Stimulated activated CD8-positive, alpha-beta memory T cell treated with anti-CD3 and anti-CD28 coated beads, Interleukin-7, amount 100 ng/mL, for 24 hours (primary cell): ENCODE data around the gene PPARD.
"Not testable (repeated sequence)": the region's sequence is repeated elsewhere in the genome, so short reads cannot be mapped to it uniquely, and the experiment has no call there.

Experiments used
- DNase-seq: peaks from one replicate; pipeline ENCODE4 v3.0.0-alpha.2; 2020; ENCODE audit warnings: low read depth

The PPARD gene

DNA sequence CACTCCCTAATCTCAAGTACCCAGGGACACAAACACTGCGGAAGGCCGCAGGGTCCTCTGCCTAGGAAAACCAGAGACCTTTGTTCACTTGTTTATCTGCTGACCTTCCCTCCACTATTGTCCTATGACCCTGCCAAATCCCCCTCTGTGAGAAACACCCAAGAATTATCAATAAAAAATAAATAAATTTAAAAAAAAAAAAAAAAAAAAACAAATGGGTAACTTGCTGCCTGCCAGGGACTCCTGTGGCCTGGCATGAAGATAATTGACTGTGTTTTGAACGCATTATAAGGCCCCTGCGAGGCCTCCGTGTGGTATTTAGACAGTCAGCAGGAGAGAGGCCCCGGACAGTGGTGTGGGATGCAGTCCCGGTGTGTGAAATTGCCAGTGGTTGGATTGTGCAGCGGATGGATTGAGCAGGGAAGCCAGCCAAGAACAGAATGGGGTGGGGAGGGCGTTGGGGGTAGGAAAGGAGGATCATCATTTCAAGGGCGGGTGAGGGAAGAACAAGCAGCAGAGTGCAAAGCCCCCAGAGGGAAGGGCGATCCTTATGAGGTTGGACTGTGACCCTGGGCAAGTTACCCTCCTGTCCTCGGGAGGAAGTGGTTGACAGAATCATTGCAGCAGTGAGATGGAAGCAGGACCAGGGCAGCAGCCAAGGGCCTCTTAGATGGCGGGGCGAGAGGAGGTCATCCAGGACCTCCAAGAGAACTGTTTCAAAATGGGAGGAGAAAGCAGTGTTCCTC is 43.3 kb downstream of the PPARD start:
- no peak for DNase-seq

GRCh38 chr6:35386989-35387388 is 44.6 kb downstream of the PPARD start:
- no peak for DNase-seq

DNA sequence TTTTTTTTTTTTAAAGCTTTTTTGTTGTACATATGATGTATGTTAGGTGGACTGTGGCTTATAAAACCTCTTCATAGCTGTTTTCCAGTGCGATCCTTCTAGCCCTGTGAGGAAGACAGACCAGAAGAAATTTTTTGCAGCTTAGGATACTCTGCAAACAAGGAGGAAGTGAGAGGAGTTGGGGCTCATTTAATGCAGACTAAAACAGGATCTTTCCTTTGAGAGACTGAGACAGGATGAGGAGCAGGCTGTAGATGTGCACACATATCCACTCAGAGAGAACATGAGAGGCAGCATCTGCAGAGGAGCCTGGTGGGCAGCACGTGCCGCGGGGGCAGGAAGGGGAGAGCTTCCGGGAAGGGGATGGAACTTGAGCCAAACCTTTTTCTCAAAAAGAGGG is 45.7 kb downstream of the PPARD start:
- DNase-seq, result no peak

GRCh38 chr6:35388772-35389352 is 46.5 kb downstream of the PPARD start:
- no peak for DNase-seq

DNA sequence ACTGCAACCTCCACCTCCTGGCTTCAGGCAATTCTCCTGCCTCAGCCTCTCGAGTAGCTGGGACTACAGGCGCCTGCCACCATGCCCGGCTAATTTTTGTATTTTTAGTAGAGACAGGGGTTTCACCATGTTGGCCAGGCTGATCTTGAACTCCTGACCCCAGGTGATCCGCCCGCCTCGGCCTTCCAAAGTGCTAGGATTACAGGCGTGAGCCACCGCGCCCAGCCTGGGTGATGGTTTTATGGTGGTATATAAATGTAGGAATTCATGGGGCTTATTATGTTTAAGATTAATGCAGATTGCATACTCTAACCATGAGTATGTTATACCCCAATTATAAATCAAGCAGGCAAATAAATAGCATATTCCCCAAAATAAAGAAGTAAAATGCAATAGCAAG is 47.0 kb downstream of the PPARD start:
- DNase-seq, result not testable (repeated sequence)

- DNase-seq, result no peak
Observed at GRCh38 chr6:35391240-35391968, 49.0 kb downstream of the PPARD start.

DNA sequence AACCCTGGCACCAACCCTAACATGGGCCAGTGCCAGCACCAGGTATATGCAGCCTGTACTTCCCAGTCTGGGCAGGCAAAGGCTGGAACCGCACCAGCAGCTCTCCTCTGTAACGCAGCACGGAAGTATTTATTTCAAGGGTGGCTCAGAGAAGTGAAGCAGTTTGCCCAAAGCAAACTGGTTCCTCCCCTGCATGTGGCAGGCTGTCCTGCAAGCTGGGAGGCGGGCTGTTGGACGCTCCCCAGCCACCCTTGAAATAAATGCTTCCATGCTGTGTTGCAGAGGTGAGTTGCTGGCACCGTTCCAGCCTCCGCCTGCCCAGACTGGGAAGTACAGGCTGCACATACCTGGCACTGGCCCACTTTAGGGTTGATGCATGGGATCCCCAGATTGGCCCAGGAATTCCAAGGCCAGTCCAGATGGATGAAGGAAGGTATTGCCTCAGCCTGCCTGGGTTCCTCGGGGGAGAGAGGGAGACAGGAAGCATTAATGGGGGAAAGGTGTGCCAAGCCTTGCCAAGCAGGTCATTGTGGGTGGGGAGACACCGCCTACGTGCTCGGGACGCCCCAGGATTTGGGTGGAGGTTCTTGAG is 49.8 kb downstream of the PPARD start:
- DNase-seq, result no peak

DNA sequence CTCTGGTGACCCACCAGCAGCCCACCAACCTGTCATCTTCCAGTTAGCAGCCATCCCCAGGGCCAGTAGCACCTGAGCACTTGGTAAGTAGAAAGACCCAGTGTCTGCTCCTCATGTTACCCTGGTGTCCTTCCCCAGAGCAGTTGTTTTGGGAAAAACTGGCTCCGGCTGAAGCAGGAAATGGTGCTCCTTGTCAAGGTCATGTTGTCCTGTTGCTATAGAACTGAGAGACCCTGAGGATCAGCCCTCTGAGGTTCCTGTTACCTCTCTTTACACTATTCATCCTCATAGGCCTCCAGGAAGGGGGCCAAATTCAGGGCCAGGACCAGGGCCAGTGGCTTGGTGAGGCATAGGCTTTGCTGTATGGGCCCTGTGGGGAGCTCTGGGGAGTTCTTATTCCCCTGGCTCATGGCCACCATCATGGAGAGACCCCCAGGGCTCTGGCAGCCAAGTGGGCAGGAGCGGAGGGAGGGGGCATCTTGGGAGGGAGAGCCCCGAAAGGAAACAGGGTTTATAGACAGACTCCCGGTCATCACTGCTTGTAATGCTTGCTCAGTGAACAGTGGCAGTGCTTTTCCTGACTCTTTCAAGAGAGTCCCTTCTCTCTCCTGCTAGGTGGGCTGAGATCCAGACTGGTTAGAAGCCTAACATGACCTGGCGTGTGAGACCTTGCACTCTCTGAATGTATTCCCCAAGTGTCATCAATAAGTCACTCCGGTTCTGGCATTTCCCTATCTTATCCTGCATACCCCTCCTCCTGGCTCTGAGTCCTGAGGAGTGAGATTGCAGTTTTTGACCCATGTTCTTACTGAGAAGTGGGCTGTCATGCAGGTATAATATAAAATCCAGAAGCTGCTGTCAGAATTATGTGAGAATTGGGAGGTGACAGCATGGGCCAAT is 50.7 kb downstream of the PPARD start:
- DNase-seq, result no peak

DNA sequence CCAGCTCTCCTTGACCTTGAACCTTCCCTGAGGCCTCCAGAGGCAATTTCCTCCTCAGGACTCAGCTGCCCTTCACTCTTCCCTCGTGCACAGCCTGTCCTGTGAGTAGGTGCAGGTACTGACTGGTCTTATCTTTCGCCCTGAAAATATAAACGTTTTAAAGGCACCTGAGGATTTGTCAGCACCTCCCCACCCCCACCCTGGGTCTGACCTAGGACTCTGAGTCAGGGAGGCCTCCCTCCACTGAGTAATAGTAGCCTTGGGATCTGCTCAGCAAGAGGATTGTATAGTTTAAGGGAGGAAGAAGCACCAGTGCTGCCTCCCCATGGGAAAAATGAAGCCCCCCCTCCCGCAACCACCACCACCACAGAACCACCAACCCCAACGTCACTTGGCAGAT is 54.6 kb downstream of the PPARD start:
- DNase-seq, result no peak

GRCh38 chr6:35397806-35398418 is 55.6 kb downstream of the PPARD start:
- no peak for DNase-seq

- no peak for DNase-seq
Observed at GRCh38 chr6:35398526-35398925, 56.2 kb downstream of the PPARD start.

DNA sequence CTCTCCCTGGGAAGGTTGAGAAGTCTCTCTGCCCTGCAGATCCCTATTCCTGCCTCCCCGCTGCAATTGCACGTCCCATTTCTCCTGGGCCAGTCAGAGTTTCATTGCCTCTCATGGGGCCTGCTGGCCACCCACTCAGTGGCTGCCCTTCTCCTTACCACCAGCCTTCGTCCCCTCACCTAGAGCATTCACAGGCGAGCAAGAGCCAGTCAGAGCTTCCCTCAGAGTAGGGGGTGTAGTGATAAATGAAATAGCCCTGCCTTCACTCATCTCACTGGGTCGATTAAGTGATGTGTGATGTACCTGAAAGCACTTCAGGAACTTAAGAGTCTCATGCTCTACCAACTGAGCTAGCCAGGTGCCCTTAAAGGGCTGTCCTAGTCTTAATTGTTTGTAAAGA is 57.8 kb downstream of the PPARD start:
- DNase-seq, result no peak

- DNase-seq, result no peak
Observed at GRCh38 chr6:35400901-35401311, 58.5 kb downstream of the PPARD start.

DNA sequence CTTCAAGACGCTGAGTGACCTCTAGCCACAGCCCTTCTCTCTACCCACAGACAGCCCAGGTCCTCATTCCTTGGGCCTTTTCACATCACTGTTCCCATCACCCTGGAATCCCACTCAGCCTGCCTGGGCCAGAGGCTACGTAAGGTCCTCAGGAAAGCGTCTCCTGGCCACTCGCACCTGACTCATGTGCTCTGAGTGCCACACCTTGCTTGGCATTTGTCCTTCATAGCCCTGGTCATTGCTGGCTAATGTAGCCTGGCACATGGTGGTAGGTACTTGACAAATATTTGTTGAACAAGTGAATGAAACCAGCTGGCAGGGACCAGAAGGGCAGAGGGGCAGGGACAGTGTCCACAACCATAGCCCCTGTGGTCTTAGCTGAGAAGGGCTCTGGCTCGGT is 59.2 kb downstream of the PPARD start:
- DNase-seq, result no peak

GRCh38 chr6:35402136-35402855 is 59.9 kb downstream of the PPARD start:
- DNase-seq, result no peak

- DNase-seq, result no peak
Observed at GRCh38 chr6:35402856-35403191, 60.5 kb downstream of the PPARD start.

DNA sequence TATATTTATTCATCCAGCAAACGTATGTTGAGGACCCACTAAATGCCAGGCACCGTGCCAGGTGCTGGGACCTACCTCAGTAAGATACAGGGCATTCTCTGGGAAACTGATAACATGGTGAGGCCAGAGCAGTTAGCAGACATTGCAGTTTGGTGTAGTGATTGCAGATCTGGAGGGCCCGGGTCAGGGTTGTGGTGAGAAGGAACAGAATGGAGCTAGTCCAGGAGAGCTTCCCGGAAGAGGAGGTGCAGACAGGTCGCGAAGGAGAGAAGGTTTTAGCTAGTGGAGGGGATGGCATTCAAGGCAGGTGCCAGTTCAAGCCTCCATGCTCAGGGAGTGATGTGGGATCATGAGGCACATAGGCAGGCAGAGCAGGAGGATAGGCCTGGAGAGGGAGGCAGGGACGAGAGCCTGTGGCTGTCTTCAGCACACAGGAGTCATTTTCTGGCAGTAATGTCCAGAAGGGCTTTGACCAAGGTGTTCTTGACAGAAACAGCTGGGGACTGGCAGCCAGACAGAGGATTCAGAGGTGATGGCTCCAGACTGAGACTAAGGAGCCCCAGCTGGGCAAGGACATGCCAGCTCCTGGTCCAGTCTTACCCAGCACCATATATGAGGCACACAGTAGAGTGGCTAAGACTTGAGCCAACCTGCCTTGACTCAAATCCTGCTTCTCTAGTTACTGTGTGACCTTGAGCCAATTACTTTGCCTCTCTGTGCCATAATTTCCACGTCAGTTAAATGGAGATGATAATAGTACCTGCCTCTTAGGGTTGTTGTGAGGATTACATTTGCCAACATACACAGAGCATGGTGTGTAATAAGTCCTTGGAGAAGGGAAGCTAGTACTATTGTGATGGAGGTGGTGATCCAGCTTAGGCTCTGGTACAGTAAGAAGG is 61.4 kb downstream of the PPARD start:
- DNase-seq, result no peak

GRCh38 chr6:35406711-35407485 is 64.5 kb downstream of the PPARD start:
- no peak for DNase-seq

- no peak for DNase-seq
Observed at GRCh38 chr6:35409245-35409644, 66.9 kb downstream of the PPARD start.
